ENCODE measurements around the gene MRPL19. TPM values are rescaled to one million over a fixed set of nuclear protein-coding genes. Genes with fewer than 3 reads are reported as not detected.
A peak's percentile ranks its signal among the peaks of the same experiment; 100 is the strongest.
"Not testable (repeated sequence)": the region's sequence is repeated elsewhere in the genome, so short reads cannot be mapped to it uniquely, and the experiment has no call there.

Gene MRPL19
- total and polyA plus RNA-seq, 2 of the 13 experiments (the other 11 are each of a cell fraction or from before 2014, with no cell fraction given): 43.2 to 163 TPM

GRCh38 chr2:75711590-75711989, 65.0 kb downstream of the MRPL19 start:
- peaks cover 31% of the 10 kb centered on the region for H3K79me2 ChIP-seq (ENCODE audit: insufficient read depth, low read length)
- H3K27me3 ChIP-seq (ENCODE audit: control insufficient read depth in 1 of 2, insufficient read depth in 2 of 2, low read length in 2 of 2); DNase-seq (ENCODE audit: low spot score); CTCF ChIA-PET (ENCODE audit: low intra/inter-chr PET ratio, low total read pairs); H4K20me1 ChIP-seq (ENCODE audit: insufficient read depth, low read length); ATAC-seq; FAIRE-seq; BruUV-seq (replicated peaks); H3K36me3 ChIP-seq (replicated peaks in 1 of 2; ENCODE audit: control insufficient read depth in 1 of 2, insufficient read depth in 2 of 2, low read length in 2 of 2); H3K9me3 ChIP-seq (ENCODE audit: low read length); in situ Hi-C loops (cut with HindIII; ENCODE audit: extremely low pct_ligation_motif_present, low pct_unique_long_range_greater_than_20kb): not testable (repeated sequence)
- peaks cover 39% of the 10 kb centered on the region for H3K4me1 ChIP-seq (ENCODE audit: insufficient read depth, low read length)
- 92% methylated on average over 28 of the region's 31 CpGs for WGBS (ENCODE audit: low lambda C conversion rate)
- POLR2A ChIA-PET: interaction anchor here (2.3 kb wide), 1 partner anchor 60 kb away, joined by 8 read pairs; no protein-coding TSS in a partner anchor
- peak overlapping the region; percentile 99 for H3K4me2 ChIP-seq (ENCODE audit: low read depth, low read length)
- peak overlapping the region; percentile 90 for H3K9ac ChIP-seq (ENCODE audit: insufficient read depth, low read depth, low read length)
- intact Hi-C loops (cut with micrococcal nuclease; ENCODE audit: unreplicated experiment): loop anchor here (2.0 to 10.0 kb wide), 2 partner anchors 65 to 893 kb away; partner anchors contain the start of gene MRPL19
- H3K4me3 ChIP-seq (replicated peaks in 1 of 3; ENCODE audit: insufficient read depth in 1 of 3, low read depth in 2 of 3, low read length in 3 of 3): peak overlapping the region in 2 of 3 experiments; percentile 67 to 75; a peak in 2 of 6 replicates
- H2AFZ ChIP-seq (ENCODE audit: low read length): peak overlapping the region; percentile 99
- 0 out of 2 replicates have a peak, but pooled peaks have one; percentile 38 for TF ChIP-seq ARHGAP35 (CRISPR knock-in tag; IDR thresholded peaks at IDR 0.05; ENCODE audit: borderline replicate concordance)
- peak; percentile 59; the same call in 1 of the 2 replicates for TF ChIP-seq ZBTB38 (CRISPR knock-in tag; IDR thresholded peaks at IDR 0.05)
- TF ChIP-seq POGZ (CRISPR knock-in tag; IDR thresholded peaks at IDR 0.05): peak; percentile 26; the same call in 1 of the 2 replicates
- TF ChIP-seq NFE2L1 (CRISPR knock-in tag; IDR thresholded peaks at IDR 0.05; ENCODE audit: borderline replicate concordance): 0 out of 2 replicates have a peak, but pooled peaks have one; percentile 34
- TF ChIP-seq ZBTB33 (CRISPR knock-in tag; IDR thresholded peaks at IDR 0.05): peak; percentile 12; the same call in 1 of the 2 replicates
- TF ChIP-seq ZBTB4 (CRISPR knock-in tag; IDR thresholded peaks at IDR 0.05; ENCODE audit: borderline replicate concordance): peak; percentile 67; the same call in 1 of the 2 replicates
- TF ChIP-seq GABPB1 (CRISPR knock-in tag; IDR thresholded peaks at IDR 0.05): peak; percentile 29; the same call in 1 of the 2 replicates
- H3K27ac ChIP-seq (ENCODE audit: extremely low read length, insufficient read depth, low read length): peak overlapping the region; percentile 94

All from HepG2 (cell line).